ENCODE measurements around the gene TCAIM. TPM values are rescaled to one million over a fixed set of nuclear protein-coding genes. Genes with fewer than 3 reads are reported as not detected.

The TCAIM gene
- total RNA-seq (2014; rRNA removed; shearing (Covaris generic)): 22.4 and 32.3 TPM in 2 replicates

- H3K27me3 ChIP-seq (ENCODE audit: control insufficient read depth, insufficient read depth, low read length): no peaks in the 10 kb centered on the region
These were observed at the start of gene TCAIM for GRCh38 chr3:44338010-44338827. TSS of gene TCAIM (plus strand) at chr3:44338766. CDS start at chr3:44354783, 16,017 bp downstream.

GRCh38 chr3:44289882-44290462 lies 48.6 kb upstream of the TCAIM start:
- DNase-seq: no peak
- H3K36me3 ChIP-seq (replicated peaks; ENCODE audit: control insufficient read depth, insufficient read depth, low read length): no peaks in the 10 kb centered on the region

More at GRCh38 chr3:44338010-44338827, at the start of gene TCAIM:
- DNase-seq: peak; percentile 95
- Histone ChIP-seq H3K36me3 (replicated peaks; ENCODE audit: control insufficient read depth, insufficient read depth, low read length) (no peaks in the 10 kb centered on the region), H3K4me3 (ENCODE audit: insufficient read depth, low read depth, low read length) (peak within 1 kb of the TSS; percentile 71)

DNA sequence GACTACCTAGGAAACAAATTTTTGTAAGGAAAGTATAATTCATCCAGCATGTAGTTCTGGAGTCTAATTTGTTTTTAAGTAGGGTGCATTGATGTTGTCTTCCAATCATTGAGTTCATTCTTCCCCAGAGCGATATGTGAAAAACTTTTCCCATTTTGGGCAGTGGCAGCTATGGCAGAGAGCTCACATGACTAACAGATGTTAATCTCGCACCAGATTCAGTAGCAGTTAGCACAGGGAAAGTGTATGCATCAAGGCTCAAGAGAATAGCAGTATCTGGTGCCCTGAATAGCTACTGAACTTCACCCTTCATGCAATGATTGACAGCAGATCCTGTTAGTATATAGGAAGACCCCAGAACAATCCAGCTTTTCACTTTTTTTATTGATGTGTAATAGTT lies 46.3 kb upstream of the TCAIM start:
- Histone ChIP-seq H3K36me3 (replicated peaks; ENCODE audit: control insufficient read depth, insufficient read depth, low read length) (no peaks in the 10 kb centered on the region), H3K4me3 (ENCODE audit: insufficient read depth, low read depth, low read length) (no peak overlapping the region), H3K27me3 (ENCODE audit: control insufficient read depth, insufficient read depth, low read length) (no peaks in the 10 kb centered on the region)
- DNase-seq: no peak

More at GRCh38 chr3:44289882-44290462, 48.6 kb upstream of the TCAIM start:
- H3K4me3 ChIP-seq (ENCODE audit: insufficient read depth, low read depth, low read length): no peak overlapping the region
- H3K27me3 ChIP-seq (ENCODE audit: control insufficient read depth, insufficient read depth, low read length): no peaks in the 10 kb centered on the region

- Histone ChIP-seq H3K36me3 (replicated peaks; ENCODE audit: control insufficient read depth, insufficient read depth, low read length) (no peaks in the 10 kb centered on the region), H3K4me3 (ENCODE audit: insufficient read depth, low read depth, low read length) (no peak overlapping the region), H3K27me3 (ENCODE audit: control insufficient read depth, insufficient read depth, low read length) (no peaks in the 10 kb centered on the region)
- DNase-seq: no peak
These were observed 45.6 kb upstream of the TCAIM start for GRCh38 chr3:44292947-44293346.

- DNase-seq: no peak
- Histone ChIP-seq H3K27me3 (ENCODE audit: control insufficient read depth, insufficient read depth, low read length) (no peaks in the 10 kb centered on the region), H3K4me3 (ENCODE audit: insufficient read depth, low read depth, low read length) (no peak overlapping the region), H3K36me3 (replicated peaks; ENCODE audit: control insufficient read depth, insufficient read depth, low read length) (no peaks in the 10 kb centered on the region)
These were observed 41.3 kb upstream of the TCAIM start for GRCh38 chr3:44297255-44297654.

DNA sequence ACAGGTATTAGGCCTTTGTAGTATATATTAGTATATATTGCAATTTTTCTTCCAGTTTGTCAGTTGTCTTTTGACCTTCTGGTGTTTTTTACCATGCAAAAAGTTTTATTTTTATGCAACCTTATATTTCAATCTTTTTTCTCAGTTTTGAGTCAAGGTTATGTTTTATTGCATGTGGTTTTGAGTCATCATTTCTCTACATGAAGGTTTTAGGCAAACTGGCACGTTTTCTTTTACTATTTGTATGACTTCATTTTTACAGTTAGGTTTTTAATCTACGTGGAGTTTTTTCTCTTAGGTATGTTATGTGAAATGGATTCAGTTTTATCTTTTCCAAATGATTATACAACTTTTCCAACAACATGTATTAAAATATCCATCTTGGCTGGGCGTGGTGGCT lies 36.8 kb upstream of the TCAIM start:
- DNase-seq: no peak
- H3K36me3 ChIP-seq (replicated peaks; ENCODE audit: control insufficient read depth, insufficient read depth, low read length): no peaks in the 10 kb centered on the region
- no peaks in the 10 kb centered on the region for H3K27me3 ChIP-seq (ENCODE audit: control insufficient read depth, insufficient read depth, low read length)
- no peak overlapping the region for H3K4me3 ChIP-seq (ENCODE audit: insufficient read depth, low read depth, low read length)

- Histone ChIP-seq H3K27me3 (ENCODE audit: control insufficient read depth, insufficient read depth, low read length) (no peaks in the 10 kb centered on the region), H3K36me3 (replicated peaks; ENCODE audit: control insufficient read depth, insufficient read depth, low read length) (no peaks in the 10 kb centered on the region), H3K4me3 (ENCODE audit: insufficient read depth, low read depth, low read length) (no peak overlapping the region)
- no peak for DNase-seq
These were observed 29.1 kb upstream of the TCAIM start for GRCh38 chr3:44309500-44309899.

- Histone ChIP-seq H3K36me3 (replicated peaks; ENCODE audit: control insufficient read depth, insufficient read depth, low read length) (no peaks in the 10 kb centered on the region), H3K27me3 (ENCODE audit: control insufficient read depth, insufficient read depth, low read length) (no peaks in the 10 kb centered on the region), H3K4me3 (ENCODE audit: insufficient read depth, low read depth, low read length) (no peak overlapping the region)
- peak; percentile 49 for DNase-seq
These were observed 19.7 kb upstream of the TCAIM start for GRCh38 chr3:44318891-44319311.

- no peak overlapping the region for H3K4me3 ChIP-seq (ENCODE audit: insufficient read depth, low read depth, low read length)
- DNase-seq: no peak
- H3K36me3 ChIP-seq (replicated peaks; ENCODE audit: control insufficient read depth, insufficient read depth, low read length): no peaks in the 10 kb centered on the region
- no peaks in the 10 kb centered on the region for H3K27me3 ChIP-seq (ENCODE audit: control insufficient read depth, insufficient read depth, low read length)
These were observed 17.2 kb upstream of the TCAIM start for GRCh38 chr3:44321335-44321734.

DNA sequence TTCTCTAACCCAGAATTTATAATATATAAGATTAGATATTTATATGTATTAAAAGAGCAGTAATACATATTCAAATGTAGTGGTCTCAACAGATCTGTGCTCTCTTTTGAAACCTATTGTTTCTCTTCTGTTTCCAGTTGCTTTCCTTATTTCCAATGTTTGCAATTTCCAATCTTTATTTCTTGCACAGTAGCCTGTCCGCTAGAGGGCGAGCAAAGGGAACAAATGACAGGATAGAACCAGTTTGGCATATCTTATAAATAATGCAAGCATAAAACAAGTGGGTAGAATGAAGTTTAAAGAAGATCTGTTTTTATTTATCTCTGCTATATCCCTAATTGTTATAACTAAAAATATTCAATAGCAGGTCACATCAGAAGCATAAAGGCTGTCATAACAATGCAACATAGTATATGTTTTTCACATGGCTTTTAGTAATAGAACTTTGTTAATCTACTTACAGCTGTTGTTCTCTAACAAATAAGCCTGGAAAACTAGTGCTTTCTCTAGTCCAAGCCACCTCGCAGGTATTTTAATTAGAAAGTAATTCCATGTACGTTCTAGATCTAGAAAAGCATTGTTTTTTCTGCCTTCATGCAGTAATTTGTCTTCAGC lies 15.1 kb upstream of the TCAIM start:
- peak; percentile 21 for DNase-seq

GRCh38 chr3:44324584-44324983 lies 14.0 kb upstream of the TCAIM start:
- DNase-seq: no peak
- Histone ChIP-seq H3K27me3 (ENCODE audit: control insufficient read depth, insufficient read depth, low read length) (no peaks in the 10 kb centered on the region), H3K36me3 (replicated peaks; ENCODE audit: control insufficient read depth, insufficient read depth, low read length) (no peaks in the 10 kb centered on the region), H3K4me3 (ENCODE audit: insufficient read depth, low read depth, low read length) (no peak overlapping the region)

More for the DNA sequence above, 15.1 kb upstream of the TCAIM start:
- H3K27me3 ChIP-seq (ENCODE audit: control insufficient read depth, insufficient read depth, low read length): no peaks in the 10 kb centered on the region
- H3K4me3 ChIP-seq (ENCODE audit: insufficient read depth, low read depth, low read length): no peak overlapping the region
- no peaks in the 10 kb centered on the region for H3K36me3 ChIP-seq (replicated peaks; ENCODE audit: control insufficient read depth, insufficient read depth, low read length)

DNA sequence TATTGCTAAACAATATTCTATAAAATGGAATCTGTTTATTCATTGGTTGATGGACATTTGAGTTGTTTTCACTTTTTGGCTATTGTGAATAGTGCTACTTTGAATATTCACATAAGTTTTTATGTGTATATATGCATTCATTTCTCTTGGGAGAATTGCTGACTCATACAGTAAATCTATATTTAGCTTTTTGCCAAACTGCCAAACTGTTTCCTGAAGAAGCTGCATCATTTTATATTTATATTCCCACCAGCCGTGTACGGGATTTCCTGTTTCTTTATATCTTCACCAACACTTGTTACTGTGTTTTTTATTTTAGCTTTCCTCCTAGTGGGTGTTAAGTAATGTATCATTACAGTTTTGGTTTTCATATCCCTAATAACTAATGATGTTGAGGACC lies 12.5 kb upstream of the TCAIM start:
- no peak for DNase-seq
- Histone ChIP-seq H3K27me3 (ENCODE audit: control insufficient read depth, insufficient read depth, low read length) (no peaks in the 10 kb centered on the region), H3K36me3 (replicated peaks; ENCODE audit: control insufficient read depth, insufficient read depth, low read length) (no peaks in the 10 kb centered on the region), H3K4me3 (ENCODE audit: insufficient read depth, low read depth, low read length) (no peak overlapping the region)

GRCh38 chr3:44326515-44326914 lies 12.1 kb upstream of the TCAIM start:
- Histone ChIP-seq H3K4me3 (ENCODE audit: insufficient read depth, low read depth, low read length) (no peak overlapping the region), H3K36me3 (replicated peaks; ENCODE audit: control insufficient read depth, insufficient read depth, low read length) (no peaks in the 10 kb centered on the region), H3K27me3 (ENCODE audit: control insufficient read depth, insufficient read depth, low read length) (no peaks in the 10 kb centered on the region)
- no peak for DNase-seq

DNA sequence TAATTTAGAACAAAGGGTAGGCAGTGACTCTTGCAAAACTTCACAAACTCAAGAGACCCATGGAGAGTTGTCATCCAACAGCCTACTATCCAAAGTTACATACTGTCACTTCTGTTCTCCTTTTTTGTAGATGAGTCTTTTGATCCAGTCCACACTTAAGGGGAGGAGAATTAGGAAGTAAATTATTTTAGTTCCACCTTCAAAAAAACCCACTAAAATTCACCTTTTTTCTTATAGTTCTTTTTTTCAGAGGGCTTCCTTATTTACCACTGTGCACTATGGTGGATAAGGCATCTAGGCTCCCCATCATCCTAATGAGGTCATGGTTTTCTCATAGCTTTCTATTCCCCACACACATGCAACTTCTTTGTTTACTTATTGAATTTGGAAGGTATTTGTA lies 8.6 kb upstream of the TCAIM start:
- no peaks in the 10 kb centered on the region for H3K27me3 ChIP-seq (ENCODE audit: control insufficient read depth, insufficient read depth, low read length)
- no peaks in the 10 kb centered on the region for H3K36me3 ChIP-seq (replicated peaks; ENCODE audit: control insufficient read depth, insufficient read depth, low read length)
- H3K4me3 ChIP-seq (ENCODE audit: insufficient read depth, low read depth, low read length): no peak overlapping the region
- no peak for DNase-seq

GRCh38 chr3:44330444-44330843 lies 8.1 kb upstream of the TCAIM start:
- Histone ChIP-seq H3K36me3 (replicated peaks; ENCODE audit: control insufficient read depth, insufficient read depth, low read length) (no peaks in the 10 kb centered on the region), H3K4me3 (ENCODE audit: insufficient read depth, low read depth, low read length) (no peak overlapping the region), H3K27me3 (ENCODE audit: control insufficient read depth, insufficient read depth, low read length) (no peaks in the 10 kb centered on the region)
- DNase-seq: no peak

Data from H7 (cell line).